HG03280 (cell line): Measurements from ENCODE around the gene NTF3.

Source experiments
- ATAC-seq: cut with Tn5 transposase; IDR thresholded peaks from one replicate; pipeline ENCODE4 v1.9.1; 2021; ENCODE audit warnings: mild to moderate bottlenecking, moderate library complexity; ENCODE audit not compliant: unreplicated experiment

NTF3 gene

GRCh38 chr12:5485454-5485853, 53.5 kb downstream of the NTF3 start:
- ATAC-seq = no peak

GRCh38 chr12:5487076-5487475, 55.2 kb downstream of the NTF3 start:
- ATAC-seq = no peak

DNA sequence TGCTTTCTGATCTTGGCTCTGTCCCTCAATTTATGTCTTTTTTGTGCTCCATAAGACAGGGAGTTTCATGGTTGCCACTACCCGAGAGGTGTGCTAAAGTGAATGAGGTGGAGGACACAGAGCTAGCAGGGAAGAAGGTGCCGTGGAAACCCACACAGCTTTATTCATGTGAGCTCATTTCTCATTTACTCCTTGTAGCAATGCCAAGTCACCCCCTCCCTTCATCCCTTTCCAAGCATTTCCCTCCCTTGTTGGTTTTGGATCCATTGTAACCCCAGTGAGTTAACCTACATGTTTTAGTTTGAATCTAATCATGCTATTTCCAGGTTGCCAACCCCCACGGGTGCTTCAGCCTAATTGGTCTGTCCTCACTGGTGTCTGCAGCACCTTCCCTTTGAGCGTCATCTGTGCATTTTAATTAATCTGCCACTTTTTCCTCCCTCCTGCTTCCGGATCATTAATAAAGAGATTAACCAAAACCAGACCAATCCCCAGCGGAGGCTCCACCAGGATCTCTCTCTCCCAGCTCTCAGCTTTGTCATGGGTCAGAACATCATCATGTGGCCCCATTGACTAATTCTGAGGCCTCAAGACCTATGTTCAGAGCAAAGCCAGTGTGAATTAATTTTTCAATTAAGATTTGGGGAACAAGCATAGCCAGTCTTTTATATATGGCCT, 56.2 kb downstream of the NTF3 start:
- no peak for ATAC-seq

GRCh38 chr12:5488626-5488955, 56.7 kb downstream of the NTF3 start:
- ATAC-seq = no peak

- no peak for ATAC-seq
These were observed 57.1 kb downstream of the NTF3 start for GRCh38 chr12:5489017-5489416.

GRCh38 chr12:5489760-5490406, 58.0 kb downstream of the NTF3 start:
- ATAC-seq = no peak

GRCh38 chr12:5492562-5492961, 60.7 kb downstream of the NTF3 start:
- no peak for ATAC-seq

DNA sequence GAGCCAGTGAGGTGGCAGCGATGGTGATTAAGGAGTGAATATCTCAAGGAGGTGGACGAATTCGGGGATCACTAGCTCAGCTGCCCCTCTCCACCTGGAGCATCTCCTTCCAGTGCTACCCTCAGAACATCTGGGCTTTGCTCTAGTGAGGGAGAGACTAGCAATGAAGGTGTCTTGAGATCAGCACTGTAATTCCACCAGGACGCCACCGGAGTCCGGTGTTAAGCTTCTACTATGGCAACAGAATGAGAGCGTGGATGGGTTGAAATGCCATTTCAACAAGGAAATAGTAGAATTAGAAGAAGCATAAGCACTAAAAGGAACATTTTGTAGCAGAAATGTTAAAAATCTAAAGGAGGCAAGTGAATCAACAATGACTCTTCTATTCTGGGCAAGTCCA, 61.1 kb downstream of the NTF3 start:
- ATAC-seq = no peak

GRCh38 chr12:5494343-5494742, 62.4 kb downstream of the NTF3 start:
- ATAC-seq = no peak

DNA sequence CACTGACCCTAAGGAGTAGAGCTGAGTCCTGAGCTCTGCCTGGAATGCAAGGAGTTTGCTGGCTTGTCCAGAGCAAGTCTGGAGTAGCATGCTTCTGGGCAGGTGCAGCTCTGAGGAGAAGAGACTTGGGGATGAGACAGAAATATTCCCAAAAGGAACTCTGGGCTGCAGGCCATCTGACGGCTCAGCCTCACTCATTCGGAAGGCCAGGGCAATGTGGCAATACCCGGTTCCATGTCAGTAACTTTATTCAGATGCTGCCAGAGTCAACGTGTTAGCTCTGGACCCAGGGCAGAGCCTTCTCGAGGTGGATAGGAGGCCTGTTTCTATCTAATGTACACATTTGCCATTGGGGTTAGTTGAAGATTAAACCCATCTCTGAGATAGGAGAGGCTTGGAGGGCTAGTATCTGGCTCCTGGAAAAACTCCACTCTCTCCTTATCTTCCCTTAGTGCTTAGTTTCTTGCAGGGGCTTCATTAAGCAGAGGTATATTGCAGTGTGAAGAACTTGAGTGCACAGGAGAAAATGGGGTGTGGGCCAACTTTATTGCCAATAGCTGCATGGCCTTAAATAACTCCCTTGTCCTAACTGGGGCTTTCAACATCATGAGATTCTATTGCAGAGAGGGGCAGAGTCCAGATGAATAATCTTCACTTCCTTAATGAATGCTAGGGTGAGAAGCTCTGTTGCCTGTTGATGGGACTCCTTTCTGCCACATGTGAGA, 65.6 kb downstream of the NTF3 start:
- ATAC-seq = no peak

DNA sequence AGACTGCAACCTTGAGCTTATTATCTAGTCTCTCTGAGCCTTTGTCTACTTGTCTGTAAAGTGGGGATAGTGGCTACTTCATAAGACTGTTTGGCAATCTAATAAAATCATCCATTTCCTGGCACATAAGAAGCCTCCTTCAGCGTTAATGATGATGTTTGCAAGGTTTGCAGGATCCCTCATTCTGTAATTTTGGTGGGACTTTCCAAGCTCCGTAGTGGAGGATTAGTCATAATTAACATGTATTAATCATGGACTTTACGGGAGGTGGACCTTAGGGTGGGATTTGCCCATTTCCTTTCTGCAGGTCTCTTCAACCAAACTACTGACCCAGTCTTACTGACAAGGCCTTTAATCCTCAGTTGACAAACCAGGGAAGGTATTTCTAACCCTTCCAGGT, 66.2 kb downstream of the NTF3 start:
- no peak for ATAC-seq

GRCh38 chr12:5498806-5499205, 66.9 kb downstream of the NTF3 start:
- ATAC-seq = no peak

- ATAC-seq = no peak
These were observed 67.8 kb downstream of the NTF3 start for GRCh38 chr12:5499566-5500330.

- no peak for ATAC-seq
These were observed 68.4 kb downstream of the NTF3 start for GRCh38 chr12:5500331-5500659.

DNA sequence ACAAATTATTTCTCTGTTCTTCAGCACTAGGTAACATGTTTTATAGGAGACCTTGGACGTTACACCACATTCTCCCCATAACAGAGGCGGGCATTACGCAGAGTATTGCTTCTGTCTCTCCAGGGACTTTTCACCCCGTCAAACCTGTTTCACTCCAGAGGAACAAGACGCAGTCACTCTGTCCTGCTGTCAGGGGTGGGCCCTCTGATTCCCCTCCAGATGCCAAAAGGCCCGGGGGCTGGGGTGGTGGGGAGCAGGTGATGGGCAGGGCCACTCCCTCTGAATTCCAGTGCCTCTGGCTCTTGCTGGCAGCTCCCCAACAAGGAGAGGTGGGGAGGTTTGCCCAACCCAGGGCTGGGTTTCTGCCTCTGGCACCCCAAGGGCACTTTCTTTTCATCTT, 71.9 kb downstream of the NTF3 start:
- ATAC-seq = no peak

DNA sequence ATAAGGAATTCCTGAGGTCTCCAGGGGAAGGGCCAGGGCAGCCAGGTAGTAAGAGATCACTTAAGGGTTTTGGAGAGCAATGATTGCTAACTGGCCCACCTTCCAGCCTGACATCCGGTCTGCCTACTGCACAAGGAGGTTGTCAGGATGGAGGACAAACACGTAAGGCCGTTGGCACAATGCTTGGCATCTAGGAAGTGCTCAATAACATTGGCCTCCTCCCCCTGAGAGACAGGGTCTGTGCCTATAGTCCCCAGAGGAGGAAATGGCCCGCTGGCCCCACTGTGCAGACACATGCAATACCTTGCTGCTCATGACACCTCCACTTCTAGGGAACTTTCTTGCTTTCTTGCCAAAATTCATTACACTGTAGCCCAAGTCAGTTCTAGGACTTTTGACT, 73.2 kb downstream of the NTF3 start:
- ATAC-seq = no peak

DNA sequence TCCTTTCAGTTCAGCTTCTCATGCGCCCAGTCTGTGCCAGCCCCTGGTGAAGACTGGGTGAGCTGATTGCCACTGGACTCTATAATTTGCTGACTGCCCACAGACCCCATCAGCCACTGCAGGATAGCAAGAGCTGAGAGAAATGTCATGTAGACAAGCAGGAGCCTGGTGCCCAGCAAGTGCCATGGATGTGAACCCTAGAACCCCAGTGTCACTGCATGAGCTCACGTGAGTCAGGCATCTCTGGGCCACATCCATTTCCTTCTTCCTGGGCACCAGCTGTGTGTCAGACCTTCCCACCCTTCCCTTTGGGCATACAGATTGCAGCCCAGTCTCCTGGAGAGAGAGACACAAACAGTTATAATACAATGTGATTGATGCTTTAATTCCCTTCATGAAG, 73.8 kb downstream of the NTF3 start:
- ATAC-seq = no peak

GRCh38 chr12:5506295-5506694, 74.4 kb downstream of the NTF3 start:
- ATAC-seq = no peak

DNA sequence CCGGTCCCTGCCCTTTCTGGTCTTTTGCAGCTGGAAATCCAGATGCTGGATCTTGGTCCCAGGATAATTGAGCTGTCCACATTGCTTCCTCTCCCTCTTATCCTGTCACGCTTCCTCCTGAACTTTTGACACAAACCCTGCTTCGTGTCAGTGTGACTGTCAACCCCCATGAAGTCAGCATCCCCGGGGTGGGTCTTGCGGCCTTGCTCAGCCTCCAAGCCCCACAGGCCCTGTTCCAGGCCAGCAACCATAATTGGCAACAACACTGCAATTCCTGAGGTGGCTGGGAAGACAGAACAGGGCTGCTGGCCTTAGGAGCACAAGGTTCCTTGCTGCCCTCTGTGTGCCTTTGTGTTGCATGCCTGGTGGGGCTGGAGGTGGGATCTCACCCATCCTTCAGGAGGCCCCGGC, 74.9 kb downstream of the NTF3 start:
- no peak for ATAC-seq

GRCh38 chr12:5507401-5507935, 75.6 kb downstream of the NTF3 start:
- no peak for ATAC-seq

- no peak for ATAC-seq
These were observed 76.0 kb downstream of the NTF3 start for GRCh38 chr12:5507944-5508343.

GRCh38 chr12:5509102-5509501, 77.2 kb downstream of the NTF3 start:
- ATAC-seq = no peak
